Muscle of arm (tissue), 12 donors: ENCODE measurements around the gene SLC22A2. TPM values are rescaled to one million over a fixed set of nuclear protein-coding genes. Genes with fewer than 3 reads are reported as not detected.

Source experiments
- DNase-seq: peaks from one replicate; pipeline ENCODE4 v3.0.0-alpha.2; 2013
- polyA plus RNA-seq, 12 donors: library from polyadenylated mRNA; unstranded; fragments of 120-200 nt; gene quantifications; one replicate each; pipeline ENCODE4 v1.2.1, GENCODE V29; 2013; ENCODE audit not compliant: insufficient read length in 12 of 12

The SLC22A2 gene
- polyA plus RNA-seq, 12 donors, result 0.15 to 0.44 (median 0.28) TPM; not detected in 5

- DNase-seq, result no peak
Observed at GRCh38 chr6:160217863-160218262, 40.8 kb downstream of the SLC22A2 start.

- DNase-seq, result peak; percentile 48
Observed at GRCh38 chr6:160217073-160217472, 41.5 kb downstream of the SLC22A2 start.

- no peak for DNase-seq
Observed at GRCh38 chr6:160215232-160215631, 43.4 kb downstream of the SLC22A2 start.

- no peak for DNase-seq
Observed at GRCh38 chr6:160207618-160208017, 51.0 kb downstream of the SLC22A2 start.

- DNase-seq, result no peak
Observed at GRCh38 chr6:160204710-160205109, 53.9 kb downstream of the SLC22A2 start.

- DNase-seq, result no peak
Observed at GRCh38 chr6:160203953-160204352, 54.7 kb downstream of the SLC22A2 start.

- DNase-seq, result no peak
Observed at GRCh38 chr6:160203522-160203921, 55.1 kb downstream of the SLC22A2 start.

- no peak for DNase-seq
Observed at GRCh38 chr6:160203076-160203475, 55.5 kb downstream of the SLC22A2 start.

- no peak for DNase-seq
Observed at GRCh38 chr6:160202411-160202810, 56.2 kb downstream of the SLC22A2 start.

- DNase-seq, result no peak
Observed at GRCh38 chr6:160201061-160201460, 57.6 kb downstream of the SLC22A2 start.

- DNase-seq, result no peak
Observed at GRCh38 chr6:160198606-160199211, 59.9 kb downstream of the SLC22A2 start.

GRCh38 chr6:160197662-160198061, 61.0 kb downstream of the SLC22A2 start:
- DNase-seq, result no peak

GRCh38 chr6:160194808-160195207, 63.8 kb downstream of the SLC22A2 start:
- DNase-seq, result no peak

- no peak for DNase-seq
Observed at GRCh38 chr6:160192840-160193239, 65.8 kb downstream of the SLC22A2 start.

GRCh38 chr6:160190973-160191372, 67.6 kb downstream of the SLC22A2 start:
- DNase-seq, result no peak

GRCh38 chr6:160190081-160190480, 68.5 kb downstream of the SLC22A2 start:
- DNase-seq, result no peak

- no peak for DNase-seq
Observed at GRCh38 chr6:160188773-160189172, 69.8 kb downstream of the SLC22A2 start.

GRCh38 chr6:160180706-160181105, 77.9 kb downstream of the SLC22A2 start:
- no peak for DNase-seq

GRCh38 chr6:160178271-160178670, 80.3 kb downstream of the SLC22A2 start:
- no peak for DNase-seq

- no peak for DNase-seq
Observed at GRCh38 chr6:160177220-160177619, 81.4 kb downstream of the SLC22A2 start.

GRCh38 chr6:160174681-160175080, 83.9 kb downstream of the SLC22A2 start:
- DNase-seq, result no peak

GRCh38 chr6:160173806-160174527, 84.7 kb downstream of the SLC22A2 start:
- no peak for DNase-seq

- no peak for DNase-seq
Observed at GRCh38 chr6:160172704-160173103, 85.9 kb downstream of the SLC22A2 start.
